ENCODE measurements around the gene TSPAN32.

- peak; percentile 80 to 92 for TF ChIP-seq CTCF (conservative IDR thresholded peaks at IDR 0.05 in 1 of 2, IDR thresholded peaks at IDR 0.05 in 1 of 2; ENCODE audit: low read depth in 1 of 2, low read length in 2 of 2)
- no peak for TF ChIP-seq EZH2 (IDR thresholded peaks at IDR 0.05; ENCODE audit: low read length, missing control alignments)
Observed at GRCh38 chr11:2305140-2305778, 3.4 kb downstream of the TSPAN32 start.

All from fibroblast of lung (primary cell).